Kidney glomerular epithelial cell (primary cell): ENCODE results near the gene CCDC17.

Experiments
- DNase-seq: peaks from one replicate; lab custom pipeline; 2025; lab: John Stamatoyannopoulos, UW

The CCDC17 gene

DNA sequence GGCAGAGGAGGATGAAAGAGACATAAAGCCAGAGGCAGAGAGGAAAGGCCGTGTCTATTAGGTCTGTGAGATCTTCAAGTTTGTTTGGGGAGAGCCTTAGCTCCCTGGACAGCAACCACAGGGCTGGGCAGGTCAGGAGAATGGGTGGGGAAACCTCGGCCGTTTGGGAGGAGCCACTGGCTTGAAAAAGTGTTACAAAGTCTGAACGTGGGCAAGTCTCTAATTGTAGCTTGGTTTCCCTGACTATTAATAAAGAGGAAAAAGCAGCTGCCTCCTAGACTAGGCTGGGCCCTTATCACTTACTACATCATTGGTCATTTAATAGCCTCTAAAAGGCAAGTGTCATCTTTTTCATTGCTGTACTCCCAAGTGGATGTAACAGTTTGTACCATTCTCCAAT, at the start of gene CCDC17:
TSS of gene CCDC17 (minus strand) at position 83 of the 400 bp plus-strand sequence. CDS start 145 bp downstream, outside the sequence.
- DNase-seq = no peak

DNA sequence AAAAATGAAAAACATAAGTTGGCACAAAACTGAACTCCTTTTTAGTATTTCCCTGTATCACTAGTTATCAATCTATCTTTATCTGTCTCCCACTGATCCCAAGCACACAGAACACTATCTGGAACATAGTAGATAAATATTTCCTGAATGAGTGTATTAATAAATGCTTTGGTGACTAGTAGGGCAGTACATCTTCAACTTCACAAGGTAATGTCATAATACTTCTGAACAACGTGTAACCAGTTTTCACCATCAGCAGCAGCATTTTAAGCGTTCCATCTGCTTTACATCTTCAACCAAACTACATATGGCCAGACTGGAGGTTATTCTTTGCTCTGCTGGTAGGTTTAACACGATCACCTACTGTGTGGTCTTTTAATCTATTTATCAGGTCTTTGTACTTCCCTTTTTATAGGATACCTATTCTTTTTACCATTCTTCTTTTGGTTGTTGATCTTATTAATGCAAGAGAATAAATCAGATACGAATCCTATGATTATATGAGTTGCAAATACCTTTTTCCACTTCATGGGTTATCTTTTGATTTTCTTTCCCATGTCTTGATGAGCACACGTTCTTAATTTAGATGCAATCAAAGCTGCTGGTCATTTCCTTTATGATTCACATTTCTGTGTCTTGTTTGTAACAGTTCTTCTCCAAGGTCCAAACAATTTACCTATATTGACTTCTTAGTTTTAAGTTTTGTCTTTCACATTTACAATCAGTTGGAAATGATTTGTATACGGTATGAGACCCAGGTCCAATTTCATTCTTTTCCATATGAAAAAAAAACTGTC, 46.2 kb upstream of the CCDC17 start:
- DNase-seq = no peak

DNA sequence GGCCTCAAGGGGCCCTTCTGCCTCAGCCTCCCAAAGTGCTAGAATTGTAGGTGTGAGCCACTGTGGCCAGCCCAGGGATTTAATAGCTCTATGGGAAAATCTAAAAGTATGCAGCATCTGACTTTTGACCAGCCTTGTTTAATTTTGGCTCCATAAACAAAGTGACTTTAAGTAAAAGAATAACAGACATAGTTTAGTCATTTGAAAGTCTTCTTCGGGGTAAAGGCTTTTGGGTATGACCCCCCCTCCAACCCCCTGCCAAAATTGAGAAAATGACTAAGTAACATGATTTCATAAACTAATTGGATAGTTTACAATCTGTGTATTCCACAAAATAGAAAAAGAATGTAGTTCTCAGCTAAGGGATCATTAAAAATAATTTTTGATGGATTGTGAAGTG, 45.5 kb upstream of the CCDC17 start:
- DNase-seq = no peak

DNA sequence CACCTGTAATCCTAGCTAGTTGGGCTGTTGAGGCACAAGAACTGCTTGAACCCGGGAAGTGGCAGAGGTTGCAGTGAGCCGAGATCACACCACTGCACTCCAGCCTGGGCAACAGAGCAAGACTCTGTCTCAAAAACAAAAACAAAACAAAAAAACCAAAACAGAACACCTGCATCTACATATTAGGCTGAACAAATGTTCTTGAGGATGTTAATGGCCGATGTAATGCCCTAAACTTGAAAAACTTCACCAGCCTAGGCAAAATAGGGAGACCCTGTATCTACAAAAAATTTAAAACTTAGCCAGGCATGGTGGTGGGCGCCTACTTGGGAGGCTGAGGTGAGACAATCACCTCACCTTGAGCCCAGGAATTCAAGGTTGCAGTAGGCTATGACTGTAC, 44.7 kb upstream of the CCDC17 start:
- no peak for DNase-seq

DNA sequence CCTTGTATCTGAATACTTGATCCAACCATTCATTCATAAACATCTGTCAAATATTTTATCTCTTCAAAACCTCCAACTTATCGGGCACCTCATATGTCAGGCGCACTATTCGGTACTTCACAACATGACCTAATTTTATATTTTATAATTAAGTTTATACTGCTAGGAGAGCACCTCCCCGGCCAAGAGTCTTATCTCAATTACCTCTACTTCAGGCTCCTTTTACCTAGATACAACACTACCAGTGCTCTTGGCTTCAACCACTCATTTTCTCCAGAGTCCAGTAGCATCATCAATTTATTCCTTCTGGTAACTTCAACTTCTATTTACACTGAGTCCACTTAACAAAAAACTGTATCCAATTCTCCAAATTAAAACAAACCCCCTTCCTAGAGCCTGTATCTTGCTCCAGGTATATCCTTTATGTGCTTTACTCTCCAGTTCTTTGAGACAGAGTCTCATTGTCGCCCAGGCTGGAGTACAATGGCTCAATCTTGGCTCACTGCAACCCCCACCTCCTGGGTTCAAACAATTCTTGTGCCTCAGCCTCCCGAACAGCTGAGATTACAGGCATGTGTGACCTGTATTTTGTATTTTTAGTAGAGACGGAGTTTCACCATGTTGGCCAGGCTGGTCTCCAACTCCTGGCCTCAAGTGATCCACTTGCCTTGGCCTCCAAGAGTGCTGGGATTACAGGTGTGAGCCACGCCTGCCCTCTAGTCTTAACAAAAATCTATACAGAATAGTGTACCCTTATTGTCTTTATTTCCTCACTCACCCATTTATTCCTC, 43.7 kb upstream of the CCDC17 start:
- no peak for DNase-seq

DNA sequence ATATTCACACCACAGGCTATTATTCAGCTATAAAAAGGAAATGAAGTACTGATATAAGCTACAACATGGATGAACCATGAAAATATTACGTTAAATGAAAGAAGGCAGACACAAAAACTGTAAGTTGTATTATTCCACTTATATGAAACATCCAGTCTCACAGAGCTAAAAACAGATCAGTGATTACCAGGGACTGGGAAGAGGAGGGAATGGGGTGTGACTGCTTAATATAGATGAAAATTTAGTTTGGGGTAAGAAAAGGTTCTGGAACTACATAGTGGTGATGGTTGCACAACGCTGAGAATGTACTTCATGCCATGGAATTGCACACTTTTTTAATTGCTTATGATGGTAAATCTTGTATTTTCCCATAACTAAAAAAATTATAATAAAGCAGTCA, 43.0 kb upstream of the CCDC17 start:
- DNase-seq = no peak

DNA sequence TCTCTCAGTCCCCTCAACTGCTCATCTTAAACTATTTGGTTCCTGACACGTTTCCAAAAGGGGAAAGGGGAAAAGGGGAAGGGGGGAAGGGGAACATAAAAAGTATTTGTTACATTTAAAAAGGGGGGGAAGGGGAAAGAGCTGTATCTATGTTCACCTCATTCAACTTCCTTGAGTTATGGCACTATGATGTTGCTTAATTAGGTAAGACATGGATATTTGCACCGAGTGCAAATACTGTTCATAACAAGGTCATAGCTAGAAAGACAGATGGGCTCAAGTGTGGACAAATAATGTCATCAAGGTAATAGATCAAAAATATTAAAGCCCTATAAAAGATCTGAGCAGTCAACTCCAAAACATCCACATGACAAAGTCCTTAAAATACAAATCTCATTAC, 36.5 kb upstream of the CCDC17 start:
- DNase-seq = no peak

DNA sequence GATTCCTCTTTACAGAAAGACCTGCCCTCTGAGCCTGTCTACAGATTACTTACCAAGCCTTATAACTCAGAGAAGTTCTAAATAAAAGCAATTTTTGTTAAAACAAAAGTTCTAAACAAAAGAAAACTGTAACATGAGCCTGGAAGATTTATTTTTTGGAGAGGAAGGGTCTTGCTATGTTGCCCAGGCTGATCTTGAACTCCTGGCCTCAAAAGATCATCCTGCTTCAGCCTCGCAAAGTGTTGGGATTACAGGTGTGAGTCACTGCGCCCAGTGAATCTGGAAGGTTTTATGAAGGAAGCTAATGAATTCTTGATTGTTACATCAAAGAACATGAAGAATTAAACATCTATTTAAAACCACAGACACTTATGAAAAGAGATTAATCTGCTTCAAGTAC, 35.4 kb upstream of the CCDC17 start:
- DNase-seq = no peak

DNA sequence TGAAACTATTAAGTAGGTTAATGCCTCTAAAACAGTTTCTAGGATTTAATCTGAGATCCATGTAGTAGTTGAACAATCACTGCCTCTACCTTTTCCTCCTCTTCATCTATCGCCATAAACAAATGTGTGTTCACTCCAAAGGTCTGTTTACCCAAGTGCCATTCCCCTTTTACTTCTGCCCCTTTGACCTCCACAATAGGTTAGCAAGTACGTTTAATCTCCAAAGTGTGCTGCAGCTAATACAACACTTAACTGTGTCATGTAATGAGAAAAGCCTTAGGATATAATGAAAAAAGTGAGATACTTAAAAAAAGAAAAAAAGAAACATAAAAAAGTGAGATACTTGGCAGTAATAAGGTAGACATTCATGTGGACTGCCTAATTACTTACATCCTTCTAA, 34.3 kb upstream of the CCDC17 start:
- no peak for DNase-seq

DNA sequence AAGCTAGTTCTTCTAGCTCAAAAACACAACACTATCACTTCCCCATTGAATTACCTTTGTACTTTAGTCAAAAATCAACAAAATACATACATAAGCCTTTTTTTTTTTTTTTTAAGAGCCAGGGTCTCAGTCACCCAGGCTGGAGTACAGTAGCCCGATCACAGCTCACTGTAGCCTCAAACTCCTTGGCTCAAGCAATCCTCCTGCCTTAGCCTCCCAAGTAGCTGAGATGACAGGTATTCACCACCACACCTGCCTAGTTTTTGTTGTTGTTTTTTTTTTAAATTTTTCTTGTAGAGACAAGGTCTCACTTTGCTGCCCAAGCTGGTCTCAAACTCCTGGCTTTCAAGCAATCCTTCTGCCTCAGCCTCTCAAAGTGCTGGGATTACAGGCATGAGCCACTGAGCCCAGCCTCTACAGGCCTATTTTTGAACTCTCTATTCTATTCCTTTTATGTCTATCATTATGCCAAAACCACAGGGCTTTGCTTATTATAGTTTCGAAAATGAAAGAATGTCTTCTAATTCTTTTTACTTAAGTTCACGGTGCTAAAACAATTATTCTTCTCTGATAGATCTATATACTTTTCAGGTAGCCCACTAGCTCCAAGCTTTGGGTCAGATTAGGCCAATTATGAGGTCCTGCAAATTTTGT, 32.8 kb upstream of the CCDC17 start:
- DNase-seq = no peak

DNA sequence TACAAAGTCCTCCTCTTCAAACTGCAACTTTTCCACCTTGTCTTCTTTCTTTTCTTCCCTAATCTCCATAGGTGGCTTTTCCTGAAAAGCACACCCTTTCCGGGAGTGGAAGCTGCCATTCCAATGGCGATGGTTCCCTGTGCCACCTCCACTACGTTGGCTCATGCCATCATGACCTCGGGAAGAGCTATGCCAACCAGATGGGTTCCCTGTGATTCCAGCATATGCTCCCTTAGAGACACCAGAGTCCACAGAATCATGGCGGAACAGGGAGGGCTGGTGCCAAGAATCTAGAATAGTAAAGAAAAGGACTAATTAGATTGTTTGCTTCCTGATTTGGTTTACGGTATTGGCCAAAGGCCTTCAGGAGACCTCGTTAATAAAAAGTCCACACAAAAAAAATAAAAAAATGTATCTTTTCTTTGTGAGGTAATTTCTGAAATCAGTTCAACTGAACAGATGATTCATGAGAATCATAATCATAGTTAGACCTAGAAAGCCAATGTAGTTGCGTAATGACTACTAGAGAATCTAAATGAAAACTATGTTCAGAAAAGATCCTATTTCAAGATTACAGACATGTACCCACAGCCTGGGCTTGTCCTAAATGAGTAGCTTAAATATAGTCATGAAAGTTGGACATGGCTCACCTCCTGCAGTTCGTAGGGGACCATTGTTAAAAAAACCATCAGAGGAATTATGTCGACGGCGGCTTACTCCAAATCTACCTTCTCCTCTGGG, 30.9 kb upstream of the CCDC17 start:
- no peak for DNase-seq

DNA sequence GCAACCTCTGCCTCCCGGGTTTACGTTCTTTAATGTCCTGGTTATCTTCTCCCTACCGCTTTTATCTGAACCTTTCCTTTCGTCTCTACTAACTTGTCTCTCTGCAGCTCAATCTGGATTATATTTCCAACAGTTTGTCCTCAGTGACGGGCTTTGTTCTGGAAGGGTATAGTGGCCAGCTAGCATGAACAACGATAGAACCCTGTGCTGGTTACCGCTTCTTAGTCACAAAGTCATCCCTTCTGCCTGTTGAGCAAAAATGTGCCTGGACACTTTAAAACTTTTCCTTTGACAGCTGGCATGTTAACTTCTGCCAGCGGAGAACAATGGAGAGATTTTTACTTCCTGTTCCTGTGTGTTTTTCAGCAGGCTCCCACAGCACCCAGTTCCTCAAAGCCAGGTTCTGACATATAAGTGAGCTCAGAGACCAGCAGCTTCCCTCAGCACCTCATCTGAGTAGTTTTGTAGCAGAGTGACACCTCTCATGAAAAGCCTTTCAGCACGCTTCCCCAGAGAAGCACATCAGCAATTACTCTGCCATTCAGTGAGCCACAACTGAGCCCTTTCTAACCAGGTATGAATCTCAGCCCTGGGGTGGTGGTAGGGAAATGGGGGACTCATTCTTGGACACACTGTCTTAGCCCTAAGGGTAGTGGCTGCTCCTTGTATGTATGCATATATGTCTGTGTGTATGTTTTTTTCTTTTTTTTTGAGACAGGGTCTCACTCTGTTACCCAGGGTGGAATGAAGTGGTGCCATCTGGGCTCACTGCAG, 23.6 kb upstream of the CCDC17 start:
- no peak for DNase-seq

DNA sequence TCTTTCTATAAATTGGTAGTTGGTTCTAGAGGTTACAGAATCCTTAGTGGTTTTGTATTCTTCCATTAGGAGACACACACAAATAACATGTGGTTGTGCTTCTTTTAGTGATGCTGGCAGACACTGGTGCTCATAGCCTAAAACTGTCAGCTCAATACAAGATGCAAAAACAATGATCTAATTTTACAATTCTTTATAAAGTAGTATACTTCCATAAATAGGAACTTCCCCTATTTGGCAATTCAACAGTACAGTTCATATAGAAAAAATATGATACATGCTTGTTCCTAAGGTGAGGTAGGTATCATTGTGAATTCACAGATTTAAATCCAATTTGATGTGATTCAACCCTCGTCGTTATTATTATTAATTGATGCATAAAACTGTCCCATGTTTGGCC, 20.8 kb upstream of the CCDC17 start:
- DNase-seq = no peak

DNA sequence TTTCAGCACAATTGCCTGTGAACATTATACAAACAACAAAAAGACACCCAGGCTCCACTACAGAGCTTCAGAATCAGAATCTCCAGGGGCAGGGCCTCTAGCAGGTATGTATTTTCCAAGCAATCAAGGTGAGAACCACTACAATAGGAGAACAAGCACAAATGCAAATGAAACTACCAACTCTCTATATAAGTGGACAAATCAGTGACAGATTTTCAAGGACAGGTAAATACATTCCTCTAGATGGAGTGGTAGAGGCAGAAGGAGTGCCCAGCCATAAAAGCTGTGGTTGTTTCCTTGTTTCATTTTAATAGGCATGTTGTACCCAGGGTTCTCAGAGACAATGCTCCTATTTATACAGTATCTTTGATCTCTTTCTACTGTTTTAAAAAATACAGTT, 20.1 kb upstream of the CCDC17 start:
- DNase-seq = peak; percentile 42

DNA sequence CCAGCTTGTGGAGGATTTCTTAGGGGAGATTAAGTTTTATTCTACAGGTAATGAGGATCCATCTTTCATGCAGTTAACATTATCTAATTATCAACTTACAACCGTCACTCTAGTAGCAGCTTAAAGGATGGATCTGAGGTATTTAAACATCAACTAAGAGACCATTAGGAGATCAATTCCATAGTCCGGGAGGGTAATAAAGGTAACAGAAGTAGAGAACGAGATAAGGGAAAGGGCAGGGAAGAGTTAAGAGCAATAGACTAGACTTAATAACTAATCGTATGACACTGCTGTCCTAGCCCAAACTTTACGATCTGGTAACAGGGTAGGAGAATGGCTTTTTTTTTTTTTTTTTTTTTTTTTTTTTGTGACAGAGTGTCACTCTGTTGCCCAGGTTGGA, 19.5 kb upstream of the CCDC17 start:
- no peak for DNase-seq

DNA sequence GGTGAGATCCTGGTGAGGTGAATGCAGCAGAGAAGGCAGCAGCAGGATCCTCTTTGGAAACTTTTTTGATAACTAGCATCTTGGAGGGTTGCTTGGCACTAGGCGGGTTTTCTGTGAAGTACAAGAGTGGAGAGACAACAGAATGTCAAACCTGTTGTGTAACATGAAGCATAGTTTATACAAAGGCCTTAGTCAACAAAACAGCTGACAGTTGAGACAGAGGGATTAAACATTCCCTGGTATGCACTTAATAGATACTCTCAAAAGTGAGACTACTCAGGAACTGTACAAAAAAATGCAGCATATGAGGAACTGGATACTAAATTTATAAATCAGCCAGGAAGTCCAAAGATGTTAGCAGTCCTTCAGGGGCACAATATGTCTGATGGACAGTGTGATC, 16.4 kb upstream of the CCDC17 start:
- DNase-seq = no peak

DNA sequence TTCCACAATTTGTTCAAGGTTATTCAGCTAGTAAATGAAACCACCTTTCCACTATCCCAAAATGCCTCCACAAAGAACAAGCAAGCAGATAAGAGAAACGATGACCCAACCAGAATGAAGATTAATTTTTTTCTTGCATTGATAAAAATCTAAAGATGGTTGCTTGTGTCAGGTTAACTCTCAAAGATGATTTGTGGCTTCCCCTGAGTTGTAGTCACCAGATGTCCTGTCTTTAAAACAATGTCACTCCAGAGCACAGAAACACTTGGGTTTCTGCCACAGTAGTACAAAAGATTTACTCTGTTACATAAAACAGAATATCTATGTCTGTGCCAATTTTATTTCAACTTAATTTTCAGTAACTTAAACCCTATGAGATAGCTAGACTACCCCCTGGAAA, 11.4 kb upstream of the CCDC17 start:
- DNase-seq = no peak

DNA sequence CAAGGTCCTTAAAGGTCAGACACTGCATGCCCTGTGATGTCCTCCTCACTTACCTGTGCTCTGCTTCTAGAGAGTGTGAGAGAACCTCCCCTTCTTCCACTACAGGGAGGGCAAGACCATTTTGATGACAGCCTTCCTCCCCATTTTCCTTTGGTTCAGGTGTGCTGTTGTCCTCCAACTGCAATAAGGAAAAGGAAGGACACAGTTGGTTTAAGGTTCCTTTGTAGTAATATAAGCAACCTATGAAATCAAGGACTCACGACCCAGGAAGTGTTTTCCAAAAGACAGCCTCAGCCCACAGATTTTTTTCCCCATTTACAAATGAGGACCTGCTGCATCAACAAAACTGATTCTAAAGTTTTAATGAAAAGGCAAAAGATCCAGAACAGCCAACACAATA, 6.6 kb upstream of the CCDC17 start:
- DNase-seq = no peak

DNA sequence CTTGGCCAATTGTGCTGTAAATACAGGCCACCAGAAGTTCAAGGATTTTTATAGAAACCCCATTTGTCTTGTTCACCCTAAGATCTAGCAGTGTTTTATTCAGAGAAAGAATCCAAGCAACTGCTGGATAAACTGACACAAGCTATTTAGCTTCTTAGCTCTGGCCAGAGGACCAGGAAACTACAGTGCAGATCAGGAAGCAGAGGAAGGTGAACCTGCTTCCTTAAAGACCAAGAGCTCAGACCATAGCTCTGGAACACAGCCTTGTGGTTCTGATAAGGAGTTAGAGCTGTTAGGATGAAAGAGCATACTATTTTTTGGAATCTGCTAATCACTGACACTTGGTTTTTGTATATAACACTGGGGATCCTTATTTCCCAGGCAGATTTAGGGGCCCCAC, 5.2 kb upstream of the CCDC17 start:
- DNase-seq = no peak

DNA sequence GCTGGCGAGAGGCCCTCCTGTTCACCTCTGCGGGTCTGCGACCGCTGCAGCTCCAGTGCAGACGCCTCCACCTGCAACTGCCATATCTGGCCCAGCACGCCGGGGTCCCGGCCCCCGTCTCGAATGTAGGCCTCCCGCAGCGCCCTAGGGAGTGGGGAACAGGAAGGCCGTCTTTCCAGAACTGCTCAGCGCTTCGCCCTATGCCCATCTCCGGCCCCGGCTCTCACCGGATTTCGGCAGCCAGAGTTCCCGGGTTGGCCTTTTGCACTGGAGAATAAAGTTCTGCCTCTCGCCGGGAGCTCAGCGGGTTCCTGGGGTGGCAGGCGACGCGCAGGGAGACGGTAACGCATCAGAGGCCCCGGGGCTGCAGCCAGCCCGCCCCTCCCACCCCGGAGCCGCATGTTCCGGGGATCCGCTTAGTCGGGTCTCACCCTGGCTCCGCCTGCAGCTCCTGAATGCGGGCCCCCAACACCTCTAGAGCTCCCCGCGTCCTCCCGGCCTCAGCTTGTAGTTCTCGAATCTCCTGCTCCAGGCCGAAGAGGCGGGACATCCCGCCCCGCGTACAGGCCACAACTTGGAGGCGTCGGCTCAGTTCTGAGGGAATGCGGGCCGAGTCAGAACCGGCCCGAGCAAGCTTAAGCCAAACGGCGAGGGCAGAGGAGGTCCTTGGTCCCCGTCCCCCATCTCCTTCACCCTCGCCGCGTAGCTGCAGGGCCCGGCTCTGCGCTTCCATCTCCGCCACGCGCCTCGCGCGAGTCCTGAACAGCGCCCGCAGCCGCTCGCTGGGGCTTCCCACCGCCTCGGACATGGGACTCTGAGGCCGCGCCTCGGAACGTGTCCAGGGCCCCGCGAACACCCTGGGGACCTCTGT, 1.1 kb downstream of the CCDC17 start:
- DNase-seq = no peak
